Bronchial epithelial cell (primary cell): ENCODE data around the gene GIMAP7. TPM values are rescaled to one million over a fixed set of nuclear protein-coding genes. Genes with fewer than 3 reads are reported as not detected.

ENCODE experiments used
- DNase-seq: peaks from one replicate; pipeline ENCODE4 v3.0.0-alpha.2; 2010; ENCODE audit warnings: low read depth
- FAIRE-seq: peaks from 2 replicates; lab custom pipeline; 2011; peaks lifted over from hg19 to GRCh38; lab: Jason Lieb, UNC
- H3K27me3 ChIP-seq: 2 replicates; pipeline ENCODE4 v1.5.1; 2011; ENCODE audit warnings: low read length; ENCODE audit not compliant: control insufficient read depth, insufficient read depth
- H3K36me3 ChIP-seq: 2 replicates; pipeline ENCODE4 v1.5.1; 2011; ENCODE audit warnings: low read length; ENCODE audit not compliant: control insufficient read depth, insufficient read depth
- H3K4me3 ChIP-seq: 2 replicates; pipeline ENCODE4 v1.5.1; 2011; ENCODE audit warnings: mild to moderate bottlenecking, low read depth, low read length, control low read depth
- total RNA-seq: library from RNA; depleted of rRNA; stranded (reverse); fragments of >200 nt; gene quantifications from 2 replicates; pipeline ENCODE4 v1.2.1, GENCODE V29; 2014
- TF ChIP-seq, protein P1 (sequence below): IDR thresholded peaks from 2 replicates; pipeline ENCODE4 v1.5.1; 2011; ENCODE audit warnings: mild to moderate bottlenecking, moderate library complexity, low read length, control low read depth, inconsistent platforms; ENCODE audit not compliant: insufficient read depth, severe bottlenecking

The GIMAP7 gene
- total RNA-seq: not detected in 2 replicates

DNA sequence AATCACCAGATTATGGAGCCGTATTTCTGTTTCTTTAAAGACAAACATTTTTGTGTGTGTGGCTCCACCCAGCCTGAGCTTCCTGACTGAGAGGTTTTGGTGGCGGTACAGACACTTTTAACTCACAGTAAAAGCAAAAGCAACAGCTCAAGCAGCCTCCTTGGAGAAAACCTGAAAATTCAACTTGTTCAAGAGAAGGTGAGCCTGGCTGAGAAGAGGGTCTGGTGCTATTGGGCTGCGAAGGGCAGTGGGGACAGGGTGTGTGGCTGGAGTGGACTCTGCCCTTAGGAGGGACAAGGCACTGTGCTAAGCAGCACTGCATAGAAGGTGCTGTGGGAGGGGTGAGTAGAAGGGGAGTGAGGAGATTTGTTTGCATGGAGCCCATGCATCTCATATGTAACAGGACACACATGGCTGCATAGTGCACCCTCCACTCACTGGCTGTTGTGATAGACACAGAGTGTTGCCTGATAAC, at the start of gene GIMAP7:
Gene GIMAP7 (plus strand): TSS at position 125 of the 475 bp plus-strand sequence. CDS start 5,103 bp downstream, outside the sequence.
- no peak within 1 kb of the TSS for H3K4me3 ChIP-seq
- DNase-seq (no peak), FAIRE-seq (no peak)
- TF ChIP-seq, protein P1, sequence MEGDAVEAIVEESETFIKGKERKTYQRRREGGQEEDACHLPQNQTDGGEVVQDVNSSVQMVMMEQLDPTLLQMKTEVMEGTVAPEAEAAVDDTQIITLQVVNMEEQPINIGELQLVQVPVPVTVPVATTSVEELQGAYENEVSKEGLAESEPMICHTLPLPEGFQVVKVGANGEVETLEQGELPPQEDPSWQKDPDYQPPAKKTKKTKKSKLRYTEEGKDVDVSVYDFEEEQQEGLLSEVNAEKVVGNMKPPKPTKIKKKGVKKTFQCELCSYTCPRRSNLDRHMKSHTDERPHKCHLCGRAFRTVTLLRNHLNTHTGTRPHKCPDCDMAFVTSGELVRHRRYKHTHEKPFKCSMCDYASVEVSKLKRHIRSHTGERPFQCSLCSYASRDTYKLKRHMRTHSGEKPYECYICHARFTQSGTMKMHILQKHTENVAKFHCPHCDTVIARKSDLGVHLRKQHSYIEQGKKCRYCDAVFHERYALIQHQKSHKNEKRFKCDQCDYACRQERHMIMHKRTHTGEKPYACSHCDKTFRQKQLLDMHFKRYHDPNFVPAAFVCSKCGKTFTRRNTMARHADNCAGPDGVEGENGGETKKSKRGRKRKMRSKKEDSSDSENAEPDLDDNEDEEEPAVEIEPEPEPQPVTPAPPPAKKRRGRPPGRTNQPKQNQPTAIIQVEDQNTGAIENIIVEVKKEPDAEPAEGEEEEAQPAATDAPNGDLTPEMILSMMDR: no peak
- H3K36me3 ChIP-seq: no peaks in the 10 kb centered on the region
- no peaks in the 10 kb centered on the region for H3K27me3 ChIP-seq

DNA sequence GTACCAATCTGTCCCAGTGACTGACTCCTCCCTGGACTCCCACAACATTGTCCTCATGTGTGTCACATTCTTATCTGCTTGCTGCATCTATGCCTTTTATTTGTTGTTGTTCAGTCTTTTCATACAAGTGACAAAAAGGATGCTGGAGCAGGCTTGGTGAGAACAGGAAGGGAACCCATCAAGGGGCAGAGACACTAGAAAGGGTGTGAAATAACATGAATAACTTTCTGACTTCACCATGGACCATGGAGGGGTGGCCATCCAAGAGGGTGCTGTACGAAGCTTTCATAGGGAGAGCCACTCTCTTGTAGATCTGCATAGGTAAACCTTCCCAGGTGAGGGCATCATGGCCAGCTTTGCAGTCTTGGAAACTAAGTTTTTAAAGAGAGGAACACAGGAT, 49.7 kb upstream of the GIMAP7 start:
- peak; percentile 13 for FAIRE-seq
- TF ChIP-seq, protein P1: no peak
- H3K27me3 ChIP-seq: no peaks in the 10 kb centered on the region

DNA sequence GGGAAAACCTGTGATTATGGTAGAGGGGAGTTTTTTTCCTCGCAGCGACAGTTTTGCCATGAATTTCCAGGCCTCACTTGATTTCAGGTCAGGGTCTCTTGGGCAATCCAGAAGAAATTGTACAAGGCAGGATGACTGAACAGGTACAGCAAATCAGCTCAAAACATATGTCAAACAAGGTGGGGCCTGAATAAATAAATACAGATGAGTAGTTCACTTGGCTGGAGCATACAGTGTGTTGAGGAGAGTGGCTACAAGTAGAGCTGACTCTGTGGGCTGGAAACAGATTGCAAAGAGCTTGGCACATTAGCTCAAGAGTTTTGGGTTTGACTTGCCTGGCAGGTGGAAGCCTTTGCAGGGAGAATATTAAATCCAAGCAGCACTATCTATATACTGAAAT, 49.3 kb upstream of the GIMAP7 start:
- DNase-seq (peak; percentile 91), FAIRE-seq (peak; percentile 47)
- Histone ChIP-seq H3K27me3 (no peaks in the 10 kb centered on the region), H3K4me3 (no peak overlapping the region), H3K36me3 (no peaks in the 10 kb centered on the region)
- TF ChIP-seq, protein P1: no peak

More for the DNA sequence above, 49.7 kb upstream of the GIMAP7 start:
- no peak overlapping the region for H3K4me3 ChIP-seq
- DNase-seq: no peak
- no peaks in the 10 kb centered on the region for H3K36me3 ChIP-seq

DNA sequence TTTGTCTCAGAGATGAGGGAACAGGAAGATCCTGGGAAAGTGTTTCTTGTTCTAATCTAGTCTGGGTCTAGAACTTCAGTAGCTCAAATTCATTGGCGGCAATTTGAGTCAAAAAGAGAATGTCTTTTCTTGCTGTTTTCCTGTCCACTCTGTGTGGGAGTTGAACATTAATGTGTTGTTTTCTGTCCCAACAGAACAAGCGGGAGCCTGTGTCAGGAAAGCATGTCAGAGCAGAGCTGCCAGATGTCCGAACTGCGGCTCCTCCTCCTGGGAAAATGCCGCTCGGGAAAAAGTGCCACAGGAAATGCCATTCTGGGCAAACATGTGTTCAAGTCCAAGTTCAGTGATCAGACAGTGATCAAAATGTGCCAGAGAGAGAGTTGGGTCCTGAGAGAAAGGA, 48.2 kb upstream of the GIMAP7 start:
- TF ChIP-seq, protein P1: no peak
- H3K4me3 ChIP-seq: no peak overlapping the region

DNA sequence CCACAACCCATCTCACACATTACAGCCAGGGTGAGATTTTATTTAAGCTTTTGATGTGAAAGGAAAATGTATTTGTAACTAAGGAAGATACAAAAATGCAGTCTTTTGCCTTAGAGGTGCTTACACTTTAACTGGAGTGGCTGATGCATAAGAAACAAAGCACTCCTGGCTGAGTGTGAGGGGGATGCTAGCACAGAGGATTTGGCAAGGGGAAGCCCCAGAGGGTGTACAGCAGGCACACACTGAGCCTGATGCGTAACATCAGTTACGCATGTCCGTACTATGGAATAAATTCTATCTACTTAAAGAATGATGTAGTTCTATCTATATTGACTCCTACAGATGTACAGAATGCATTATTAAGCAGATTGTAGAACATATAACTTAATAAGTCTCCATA, 46.4 kb upstream of the GIMAP7 start:
- Histone ChIP-seq H3K4me3 (no peak overlapping the region), H3K36me3 (no peaks in the 10 kb centered on the region), H3K27me3 (no peaks in the 10 kb centered on the region)
- FAIRE-seq (no peak), DNase-seq (no peak)
- TF ChIP-seq, protein P1: no peak

More for the DNA sequence above, 48.2 kb upstream of the GIMAP7 start:
- no peaks in the 10 kb centered on the region for H3K27me3 ChIP-seq
- FAIRE-seq (no peak), DNase-seq (peak; percentile 81)
- H3K36me3 ChIP-seq: no peaks in the 10 kb centered on the region

DNA sequence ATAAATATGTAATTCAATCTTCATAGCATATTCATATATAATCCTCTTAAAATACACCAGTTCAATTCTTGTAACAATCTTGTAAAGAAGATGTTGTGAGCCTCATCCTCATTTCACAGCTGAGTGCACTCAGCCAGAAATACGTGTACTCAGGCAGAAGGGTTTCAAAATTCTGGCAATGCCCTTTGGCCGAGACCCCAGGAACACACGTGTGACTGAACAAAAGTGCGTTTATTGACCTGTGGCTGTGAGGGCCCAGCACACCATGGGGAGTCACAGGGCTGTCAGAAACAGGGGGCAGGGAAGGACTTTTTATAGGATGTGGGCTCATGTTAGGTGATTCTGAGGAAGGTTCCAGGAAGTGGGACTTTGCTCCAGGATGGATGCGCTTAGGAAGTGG, 42.8 kb upstream of the GIMAP7 start:
- H3K36me3 ChIP-seq: no peaks in the 10 kb centered on the region
- no peak overlapping the region for H3K4me3 ChIP-seq
- DNase-seq (no peak), FAIRE-seq (no peak)
- H3K27me3 ChIP-seq: no peaks in the 10 kb centered on the region
- TF ChIP-seq, protein P1: no peak
